Keratinocyte (primary cell): ENCODE data around the gene DIP2B.

Experiments
- CTCF ChIP-seq, 3 experiments: IDR thresholded peaks in 1 of 3; conservative IDR thresholded peaks in 1 of 3; optimal IDR thresholded peaks in 1 of 3; 2 replicates in 2 of 3; 3 replicates in 1 of 3; pipeline versions ENCODE3 to v1.5.1; 2011; ENCODE audit warnings: low read length in 3 of 3, mild to moderate bottlenecking in 3 of 3, moderate library complexity in 2 of 3, control low read depth in 1 of 3, inconsistent platforms in 1 of 3; ENCODE audit not compliant: insufficient read depth in 2 of 3; ENCODE audit errors: extremely low read depth in 1 of 3
- EZH2 ChIP-seq: IDR thresholded peaks from one replicate; pipeline ENCODE4 v1.6.1; 2012; ENCODE audit warnings: inconsistent platforms, mild to moderate bottlenecking, low read length, moderate library complexity

- TF ChIP-seq EZH2 (no peak), CTCF (optimal IDR thresholded peaks at IDR 0.05 in 1 of 3, IDR thresholded peaks at IDR 0.05 in 1 of 3, conservative IDR thresholded peaks at IDR 0.05 in 1 of 3; ENCODE audit: extremely low read depth in 1 of 3, insufficient read depth in 2 of 3, low read length in 3 of 3) (no peak)
Observed at GRCh38 chr12:50615145-50615906, 110.5 kb downstream of the DIP2B start.
